ENCODE measurements around the gene ABO.
"Not testable (repeated sequence)": the region's sequence is repeated elsewhere in the genome, so short reads cannot be mapped to it uniquely, and the experiment has no call there.

ABO gene

GRCh38 chr9:133221994-133222393, 53.0 kb downstream of the ABO start:
- not testable (repeated sequence) for DNase-seq

- DNase-seq: no peak
These were observed 53.7 kb downstream of the ABO start for GRCh38 chr9:133221177-133221809.

GRCh38 chr9:133218049-133218975, 56.7 kb downstream of the ABO start:
- DNase-seq: not testable (repeated sequence)

- DNase-seq: not testable (repeated sequence)
These were observed 57.5 kb downstream of the ABO start for GRCh38 chr9:133217333-133217988.

- not testable (repeated sequence) for DNase-seq
These were observed 60.7 kb downstream of the ABO start for GRCh38 chr9:133214276-133214675.

- DNase-seq: no peak
These were observed 64.4 kb downstream of the ABO start for GRCh38 chr9:133210609-133211008.

- DNase-seq: no peak
These were observed 64.8 kb downstream of the ABO start for GRCh38 chr9:133210202-133210532.

- not testable (repeated sequence) for DNase-seq
These were observed 65.4 kb downstream of the ABO start for GRCh38 chr9:133209327-133210201.

- not testable (repeated sequence) for DNase-seq
These were observed 66.1 kb downstream of the ABO start, which contains the start of gene OBP2B for GRCh38 chr9:133208880-133209300. OBP2B (minus strand) TSS chr9:133209250; CDS start chr9:133209199, 51 bp downstream.

GRCh38 chr9:133208171-133208879, 66.7 kb downstream of the ABO start:
- DNase-seq: not testable (repeated sequence)

- DNase-seq: no peak
These were observed 67.3 kb downstream of the ABO start for GRCh38 chr9:133207540-133208170.

GRCh38 chr9:133207021-133207531, 67.9 kb downstream of the ABO start:
- DNase-seq: no peak

GRCh38 chr9:133205996-133206931, 68.7 kb downstream of the ABO start:
- DNase-seq: no peak

- not testable (repeated sequence) for DNase-seq
These were observed 69.5 kb downstream of the ABO start for GRCh38 chr9:133205481-133205887.
